NCI-H226 (cell line): ENCODE results near the gene EIF2B4.
"Not testable (repeated sequence)": the region's sequence is repeated elsewhere in the genome, so short reads cannot be mapped to it uniquely, and the experiment has no call there.

Experiments used
- DNase-seq: peaks from one replicate; pipeline ENCODE4 v3.0.0-alpha.2; 2015

The EIF2B4 gene

GRCh38 chr2:27377618-27378095, 7.5 kb upstream of the EIF2B4 start:
- DNase-seq = no peak

- no peak for DNase-seq
Observed at GRCh38 chr2:27376866-27377617, 6.9 kb upstream of the EIF2B4 start.

- no peak for DNase-seq
Observed at GRCh38 chr2:27376151-27376865, 6.2 kb upstream of the EIF2B4 start.

GRCh38 chr2:27375513-27376099, 5.5 kb upstream of the EIF2B4 start:
- no peak for DNase-seq

GRCh38 chr2:27373567-27373966, 3.4 kb upstream of the EIF2B4 start:
- DNase-seq = no peak

- DNase-seq = no peak
Observed at GRCh38 chr2:27372937-27373336, 2.8 kb upstream of the EIF2B4 start.

- peak; percentile 56 for DNase-seq
Observed at GRCh38 chr2:27370816-27371620, 880 bp upstream of the EIF2B4 start.

- no peak for DNase-seq
Observed at GRCh38 chr2:27369471-27370025, 590 bp downstream of the EIF2B4 start.

- no peak for DNase-seq
Observed at GRCh38 chr2:27363933-27364332, 6.2 kb downstream of the EIF2B4 start.

GRCh38 chr2:27362678-27363420, 7.3 kb downstream of the EIF2B4 start:
- no peak for DNase-seq

GRCh38 chr2:27356382-27357181, 13.6 kb downstream of the EIF2B4 start, which contains the start of gene GTF3C2:
TSS of gene GTF3C2 (minus strand) at chr2:27356764. CDS start at chr2:27343554, 13,210 bp downstream.
- peak; percentile 96 for DNase-seq

- peak; percentile 42 for DNase-seq
Observed at GRCh38 chr2:27356056-27356381, 14.1 kb downstream of the EIF2B4 start.

- no peak for DNase-seq
Observed at GRCh38 chr2:27354597-27354927, 15.6 kb downstream of the EIF2B4 start.

- DNase-seq = no peak
Observed at GRCh38 chr2:27353762-27354596, 16.2 kb downstream of the EIF2B4 start.

- DNase-seq = not testable (repeated sequence)
Observed at GRCh38 chr2:27353386-27353761, 16.8 kb downstream of the EIF2B4 start.

- DNase-seq = no peak
Observed at GRCh38 chr2:27351802-27352598, 18.1 kb downstream of the EIF2B4 start.

- DNase-seq = no peak
Observed at GRCh38 chr2:27350106-27350693, 19.9 kb downstream of the EIF2B4 start.

GRCh38 chr2:27347641-27348040, 22.5 kb downstream of the EIF2B4 start:
- no peak for DNase-seq

- no peak for DNase-seq
Observed at GRCh38 chr2:27336173-27336572, 34.0 kb downstream of the EIF2B4 start.
